RPMI8226 (cell line): ENCODE measurements around the gene PGAM2.

ENCODE experiments used
- DNase-seq: peaks from one replicate; pipeline ENCODE4 v3.0.0-alpha.2; 2015

PGAM2 gene

DNA sequence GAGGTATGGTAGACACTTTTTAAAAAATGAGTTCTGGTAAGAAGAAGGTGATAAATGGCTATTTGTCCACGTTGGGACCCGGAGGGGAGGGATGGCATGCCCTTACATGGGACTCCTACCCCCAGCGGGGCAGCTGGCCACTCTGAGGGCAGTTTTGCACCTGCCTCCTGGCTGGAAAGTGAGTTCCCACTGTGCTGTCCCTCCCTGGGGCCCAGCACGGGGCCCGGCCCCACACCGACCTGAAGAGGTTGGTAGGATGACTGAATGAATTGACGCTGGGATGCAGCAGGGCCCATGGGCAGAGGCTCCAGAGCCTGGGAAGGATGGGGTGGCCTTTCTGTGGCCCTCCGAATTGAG is 38.2 kb upstream of the PGAM2 start:
- no peak for DNase-seq

DNA sequence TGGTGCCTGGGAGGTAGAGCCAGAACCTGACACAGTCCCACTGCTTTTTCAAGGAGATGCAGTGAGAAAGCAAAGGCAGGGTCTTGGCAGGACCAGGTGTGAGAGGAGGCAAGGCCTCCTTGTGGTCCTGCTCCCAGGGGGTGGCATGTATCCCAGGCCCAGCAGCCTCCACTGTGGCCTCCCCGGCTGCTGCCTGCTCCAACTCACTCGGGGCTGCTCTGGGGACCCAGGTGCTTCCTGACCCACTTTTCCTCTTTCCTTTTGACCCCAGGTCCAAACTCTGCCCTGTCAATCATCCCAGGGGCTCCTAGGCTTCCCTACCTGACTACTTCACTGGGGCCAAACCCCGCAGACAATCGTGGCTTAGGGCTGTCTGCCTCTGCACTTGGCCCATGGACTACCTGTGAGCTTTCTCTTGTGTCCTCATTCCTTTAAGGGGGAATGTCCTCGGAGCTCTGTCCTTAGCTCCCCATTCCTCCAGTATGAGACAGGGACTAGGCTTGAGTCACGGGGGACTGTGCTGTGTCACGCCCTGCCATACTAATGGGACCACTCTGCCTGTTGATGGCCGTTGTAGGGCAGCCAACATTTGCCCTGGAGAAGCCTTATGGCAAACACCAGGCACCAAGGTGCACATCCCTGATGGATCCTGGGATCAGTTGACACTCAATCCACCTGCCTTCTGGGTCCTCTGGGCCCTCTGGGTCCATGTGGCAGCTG is 37.6 kb upstream of the PGAM2 start:
- DNase-seq, result no peak

DNA sequence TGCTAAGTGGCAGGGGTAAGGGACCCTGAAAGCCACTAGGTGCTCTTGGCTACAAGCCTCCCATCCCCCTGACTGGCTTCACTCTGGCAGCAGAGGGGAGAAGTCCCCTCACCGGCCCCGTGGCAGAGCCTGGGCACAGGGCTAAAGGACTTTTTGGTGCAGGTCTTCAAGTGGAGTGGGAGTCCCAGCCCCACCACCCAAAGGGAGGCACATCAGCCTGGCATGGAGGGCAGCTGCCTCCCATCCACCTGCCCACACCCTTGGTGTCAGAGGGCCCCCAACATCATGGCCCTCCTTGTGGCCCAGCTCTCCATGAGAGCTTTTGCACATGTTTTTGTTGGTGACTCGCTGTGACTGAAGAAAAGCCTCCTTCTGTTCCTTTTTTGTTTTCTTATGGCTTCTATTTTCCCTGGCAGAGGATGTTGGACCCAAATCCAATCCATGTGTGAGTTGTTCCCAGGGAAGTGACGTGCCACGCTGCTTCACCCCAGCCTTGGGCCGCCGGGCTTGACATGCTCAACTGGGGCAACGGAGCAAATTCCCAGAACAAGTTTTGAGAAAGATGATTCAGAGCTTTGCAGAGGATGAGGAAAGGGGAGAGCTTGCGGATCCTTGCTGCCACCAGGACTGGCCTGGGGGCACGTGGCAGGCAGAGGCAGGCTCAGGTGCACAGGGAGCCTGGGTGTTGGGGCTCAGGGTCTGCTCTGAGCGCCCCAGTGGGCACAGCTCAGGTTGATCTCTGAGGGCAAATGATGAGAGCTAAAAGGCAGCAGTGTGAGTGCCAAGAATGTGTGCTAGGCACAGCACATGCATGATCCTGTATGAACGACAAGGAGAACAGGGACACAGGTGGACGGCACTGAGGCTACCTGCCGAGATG is 36.8 kb upstream of the PGAM2 start:
- no peak for DNase-seq

DNA sequence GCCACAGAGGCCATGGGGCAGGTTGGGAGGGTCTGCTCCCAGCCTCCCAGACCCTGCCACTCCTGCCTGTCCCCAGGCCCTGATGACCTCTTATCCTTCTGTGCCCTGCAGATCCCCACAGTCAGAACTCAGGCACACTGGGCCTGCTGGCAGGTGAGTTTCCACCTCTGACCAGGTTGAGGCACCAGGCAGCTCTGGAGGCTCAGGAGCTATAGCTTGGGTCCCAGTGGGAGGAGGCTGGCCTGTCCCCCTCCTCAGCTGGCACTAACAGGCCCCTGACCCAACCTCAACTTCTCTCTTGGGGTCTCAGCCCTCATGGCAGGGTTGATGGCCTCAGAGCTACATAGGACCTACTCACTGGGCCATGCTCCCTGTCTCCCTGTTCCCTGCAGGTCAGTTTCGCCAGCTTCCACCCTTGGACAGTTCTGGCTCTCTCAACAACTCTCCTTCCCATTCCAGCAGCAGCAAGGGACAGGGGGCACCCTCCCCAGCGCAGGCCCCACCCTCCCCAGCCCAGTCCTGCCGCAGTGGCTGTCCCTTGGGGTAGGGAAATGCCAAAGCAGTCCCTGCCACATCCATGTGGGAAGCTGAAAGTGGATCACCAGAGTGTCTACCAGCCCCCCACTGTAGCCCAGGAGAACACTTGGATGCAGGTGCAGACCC is 36.1 kb upstream of the PGAM2 start:
- no peak for DNase-seq

DNA sequence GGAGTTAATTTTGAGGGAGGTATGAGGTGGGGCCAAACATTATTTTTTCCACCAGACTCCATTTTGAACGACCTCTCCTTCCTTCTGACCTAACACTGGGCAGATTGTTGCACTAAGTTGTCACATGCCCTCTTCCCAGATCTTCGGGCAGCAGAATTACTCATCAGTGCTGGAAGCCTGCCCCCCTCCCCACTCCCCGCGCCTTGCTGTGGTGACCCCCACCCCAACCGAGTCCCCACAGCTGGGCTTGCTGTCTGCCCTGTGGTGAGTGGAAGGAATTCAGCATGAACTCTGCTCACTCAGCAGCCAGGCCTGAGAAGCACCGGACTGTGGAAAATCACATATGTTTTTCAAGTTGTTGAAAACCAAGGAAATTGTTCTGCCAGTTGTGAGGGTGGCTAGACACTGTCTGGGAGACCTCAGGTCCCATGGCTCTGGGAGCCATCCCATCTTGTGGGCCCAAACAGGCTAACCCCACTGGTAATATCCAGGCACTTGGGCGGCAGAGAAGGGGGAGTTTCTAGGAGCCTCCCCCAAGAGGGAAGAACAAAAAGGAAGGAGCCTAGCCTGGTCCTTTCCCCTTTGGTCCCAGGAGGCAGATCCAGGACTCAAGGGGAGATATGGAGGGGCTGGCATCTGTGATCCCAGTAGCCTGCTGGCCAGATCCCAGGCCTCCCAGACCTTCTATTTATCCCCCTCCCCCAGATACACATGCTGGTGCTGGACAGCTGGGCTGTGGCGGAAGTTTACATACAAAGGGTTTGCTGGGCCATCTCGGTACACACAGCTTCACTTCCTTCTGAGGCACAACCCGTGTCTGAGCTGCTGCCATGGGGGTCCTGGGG is 35.3 kb upstream of the PGAM2 start:
- DNase-seq, result no peak

DNA sequence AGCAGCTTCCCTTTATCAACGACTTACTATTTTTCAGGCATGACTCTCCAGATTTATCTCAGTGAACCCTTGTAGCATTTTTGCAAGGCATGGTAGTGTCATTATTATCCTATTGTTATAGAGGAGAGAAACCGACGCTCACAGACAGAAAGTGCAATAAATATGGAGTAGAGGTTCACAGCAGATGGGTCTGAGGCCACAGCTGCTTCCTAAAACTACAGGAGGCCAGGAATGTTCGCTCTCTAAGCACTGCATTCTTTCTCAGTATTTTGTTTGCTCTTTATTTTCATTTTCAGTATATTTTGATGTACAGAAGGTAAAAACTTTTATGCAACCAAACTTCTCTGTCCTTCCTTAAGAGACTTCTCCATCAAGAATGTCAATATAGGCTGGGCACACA is 34.3 kb upstream of the PGAM2 start:
- no peak for DNase-seq

DNA sequence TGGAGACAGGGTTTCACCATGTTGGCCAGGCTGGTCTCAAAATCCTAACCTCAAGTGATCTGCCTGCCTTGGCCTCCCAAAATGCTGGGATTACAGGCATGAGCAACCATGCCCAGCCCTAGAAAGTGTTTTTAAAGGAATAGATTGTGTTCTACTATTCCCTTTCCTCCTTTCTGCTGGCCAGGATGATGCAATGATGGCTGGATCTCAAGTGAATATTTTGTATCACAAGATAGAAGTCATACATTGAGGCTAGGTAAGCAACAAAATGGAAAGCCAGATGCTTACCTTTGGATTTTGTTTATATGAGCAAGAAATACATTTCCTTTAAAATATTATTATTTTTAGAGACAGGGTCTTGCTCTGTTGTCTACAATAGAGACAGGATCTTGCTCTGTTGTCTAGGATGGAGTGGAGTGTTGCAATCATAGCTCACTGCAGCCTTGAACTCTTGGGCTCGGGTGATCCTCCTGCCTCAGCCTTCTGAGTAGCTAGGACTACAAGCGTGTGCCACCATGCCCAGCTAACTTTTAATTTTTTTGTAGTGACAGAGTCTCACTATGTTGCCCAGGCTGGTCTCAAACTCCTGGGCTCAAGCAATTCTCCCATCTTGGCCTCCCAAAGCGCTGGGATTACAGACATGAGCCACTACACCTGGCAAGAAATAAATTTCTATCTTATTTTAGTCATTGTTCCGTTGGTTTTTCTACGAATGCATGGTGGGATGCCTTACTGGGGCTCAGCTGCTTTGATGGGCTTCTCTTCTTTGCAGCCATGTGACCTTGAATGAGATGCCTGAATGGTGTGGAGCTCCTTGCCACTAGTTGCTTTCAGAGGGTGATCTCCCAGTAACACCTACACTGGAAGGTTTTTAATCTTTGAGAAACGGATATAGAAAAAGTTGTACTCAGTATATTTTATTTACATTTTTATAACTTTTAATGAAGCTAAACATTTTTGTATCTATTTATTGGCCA is 33.0 kb upstream of the PGAM2 start:
- no peak for DNase-seq

DNA sequence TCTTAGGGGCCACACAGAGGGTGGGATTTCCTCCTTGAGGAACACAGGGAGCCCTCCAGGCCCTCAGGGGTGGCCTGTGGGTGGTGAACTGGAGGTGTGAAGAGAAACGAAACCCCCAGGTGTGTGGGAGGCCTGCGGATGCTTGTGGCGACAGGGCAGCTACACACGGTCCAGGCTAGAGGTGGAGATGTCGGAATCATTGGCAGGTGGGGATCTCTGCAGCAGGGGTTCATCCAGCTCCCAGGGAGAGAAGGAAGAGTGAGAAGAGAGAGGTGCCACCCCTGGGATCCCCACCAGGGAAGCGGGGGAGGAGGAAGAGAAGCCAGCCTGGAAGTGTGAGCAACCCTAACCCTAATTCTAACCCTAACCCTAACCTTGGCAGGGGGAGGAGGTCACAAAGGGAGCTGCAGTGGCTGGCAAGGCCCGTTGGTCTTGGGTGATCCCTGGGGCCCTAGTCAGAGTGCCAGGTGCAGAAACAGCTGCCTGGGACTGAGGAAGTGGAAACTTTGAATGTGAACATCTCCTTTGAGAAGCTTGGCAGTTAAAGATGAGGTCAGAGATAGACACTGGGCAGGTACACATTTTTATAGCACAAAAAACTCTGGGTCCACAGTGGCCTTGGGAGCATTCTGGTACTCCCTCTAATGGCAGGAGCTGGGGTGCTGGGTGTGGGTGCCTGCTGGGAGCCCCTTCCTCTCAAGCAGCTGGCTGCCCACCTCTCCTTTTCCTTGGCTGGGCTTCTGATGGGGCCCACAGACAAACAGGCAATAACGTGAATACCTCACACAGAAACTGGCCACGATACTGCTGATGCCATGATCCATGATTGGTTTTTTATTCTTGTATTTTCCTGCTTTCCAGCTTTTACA is 31.9 kb upstream of the PGAM2 start:
- peak; percentile 96 for DNase-seq

DNA sequence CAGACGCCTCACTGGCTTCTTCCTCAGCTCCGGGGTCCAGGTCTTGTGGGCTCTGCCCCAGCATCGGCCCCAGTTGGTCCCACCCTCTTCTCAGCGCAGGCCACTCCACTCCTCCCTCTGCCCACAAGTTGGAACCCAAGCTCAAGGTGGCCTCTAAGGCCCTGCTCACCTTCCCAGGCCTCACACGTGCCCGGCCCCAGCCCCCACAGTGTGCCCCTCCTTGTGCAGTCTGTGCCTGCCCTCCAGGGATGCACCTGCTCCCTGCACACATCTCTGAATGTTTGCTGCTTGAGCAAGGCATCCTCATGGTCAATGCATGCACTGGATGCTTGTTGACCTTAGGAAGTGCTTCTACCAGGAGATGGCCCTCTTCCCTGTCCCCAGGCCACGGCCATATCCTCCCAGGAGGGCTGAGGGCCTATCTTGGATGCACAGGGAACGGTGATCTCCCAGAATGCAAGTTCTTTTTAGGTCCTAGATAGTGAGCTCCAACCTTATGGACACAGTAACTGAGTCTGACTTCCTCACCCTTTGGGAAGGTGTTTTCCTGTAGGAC is 31.0 kb upstream of the PGAM2 start:
- DNase-seq, result peak; percentile 85

DNA sequence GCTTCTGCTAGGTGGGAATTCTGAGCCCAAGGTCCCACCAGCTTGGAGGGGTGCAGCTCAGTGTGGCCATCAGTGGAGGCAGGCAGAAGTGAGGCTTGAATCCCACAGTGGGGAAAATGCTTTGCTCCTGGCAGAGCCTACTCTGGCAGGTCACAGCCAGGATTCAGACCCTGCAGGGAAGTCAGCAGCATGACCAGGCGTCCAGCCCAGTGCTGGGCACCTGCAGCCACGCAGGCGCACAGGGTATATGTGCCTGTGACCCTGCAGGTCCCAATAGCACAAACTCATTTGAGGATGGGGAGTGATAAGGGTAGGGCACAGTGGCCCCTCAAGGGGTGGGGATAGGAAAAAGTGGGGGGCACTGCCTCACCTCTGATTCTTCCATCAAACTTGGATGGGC is 30.4 kb upstream of the PGAM2 start:
- no peak for DNase-seq

DNA sequence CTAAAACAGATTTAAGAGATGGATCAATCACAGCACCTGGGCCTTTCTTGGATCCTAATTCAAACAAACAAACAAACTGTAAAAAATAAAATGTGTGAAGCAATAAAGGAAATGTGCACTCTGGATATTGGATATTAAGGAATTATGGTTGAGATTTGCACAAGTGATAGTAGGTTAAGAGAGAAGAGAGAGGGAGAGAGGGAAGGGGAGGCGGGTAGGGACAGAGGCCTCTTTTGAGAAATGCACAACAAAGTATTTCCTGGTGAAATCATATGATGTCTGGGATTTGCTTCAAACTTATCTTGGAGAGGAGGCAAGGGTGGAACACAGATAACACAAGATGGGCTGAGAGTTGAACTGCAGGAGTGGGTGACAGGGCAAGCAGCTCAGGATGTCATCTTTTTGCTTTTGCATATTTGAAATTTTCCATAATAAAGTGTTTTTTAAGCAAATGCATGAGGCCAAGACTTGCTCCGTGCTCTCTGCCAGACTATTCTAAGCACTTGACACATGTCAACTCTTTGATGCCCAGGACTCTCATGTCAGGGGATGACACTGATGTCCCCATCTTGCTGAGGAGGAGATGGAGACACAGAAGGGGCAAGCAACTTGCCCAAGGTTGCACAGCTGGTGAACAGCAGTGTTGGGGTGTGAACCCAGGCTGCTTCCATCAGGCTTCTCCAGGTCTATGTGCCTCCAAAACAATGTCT is 29.7 kb upstream of the PGAM2 start:
- DNase-seq, result no peak

DNA sequence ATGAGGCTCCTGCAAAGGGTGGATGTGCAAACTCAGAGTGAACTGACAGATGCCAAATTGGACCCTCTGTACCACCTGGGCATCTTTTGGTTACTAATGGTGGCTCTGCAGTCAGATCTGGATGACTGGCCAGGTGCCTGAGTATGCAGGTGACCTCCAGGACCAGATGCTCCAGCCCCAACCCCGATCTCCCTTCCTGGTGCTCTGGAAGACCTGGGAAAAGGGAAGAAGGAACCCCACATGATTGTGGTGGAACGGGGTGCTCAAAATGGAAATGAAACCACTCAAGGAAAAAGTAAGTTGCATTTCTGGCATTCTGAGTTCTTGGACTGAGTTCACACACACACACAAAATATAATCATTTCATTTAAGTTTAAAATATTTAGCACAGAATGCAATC is 29.0 kb upstream of the PGAM2 start:
- DNase-seq, result no peak

DNA sequence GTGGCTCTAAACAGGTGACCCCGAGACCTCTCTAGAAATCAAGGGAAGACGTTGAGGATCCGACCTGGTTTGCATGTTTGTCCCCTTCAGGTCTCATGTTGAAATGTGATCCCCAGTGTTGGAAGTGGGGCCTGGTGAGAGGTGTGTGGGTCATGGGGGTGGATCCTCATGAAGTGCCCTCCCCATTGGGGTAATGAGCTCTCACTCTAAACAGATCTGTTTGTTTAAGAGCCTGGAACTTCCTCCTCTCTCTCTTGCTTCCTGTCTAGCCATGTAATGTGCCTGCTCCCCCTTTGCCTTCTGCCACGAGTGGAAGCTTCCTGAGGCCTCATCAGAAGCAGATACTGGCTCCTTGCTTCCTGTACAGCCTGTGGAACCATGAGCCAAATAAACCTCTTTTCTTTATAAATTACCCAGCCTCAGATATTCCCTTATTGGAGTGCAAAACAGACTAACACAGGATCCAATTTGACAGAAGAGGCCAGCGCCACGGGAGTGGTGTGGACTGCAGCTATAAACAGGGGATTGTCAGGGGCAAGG is 27.8 kb upstream of the PGAM2 start:
- no peak for DNase-seq

DNA sequence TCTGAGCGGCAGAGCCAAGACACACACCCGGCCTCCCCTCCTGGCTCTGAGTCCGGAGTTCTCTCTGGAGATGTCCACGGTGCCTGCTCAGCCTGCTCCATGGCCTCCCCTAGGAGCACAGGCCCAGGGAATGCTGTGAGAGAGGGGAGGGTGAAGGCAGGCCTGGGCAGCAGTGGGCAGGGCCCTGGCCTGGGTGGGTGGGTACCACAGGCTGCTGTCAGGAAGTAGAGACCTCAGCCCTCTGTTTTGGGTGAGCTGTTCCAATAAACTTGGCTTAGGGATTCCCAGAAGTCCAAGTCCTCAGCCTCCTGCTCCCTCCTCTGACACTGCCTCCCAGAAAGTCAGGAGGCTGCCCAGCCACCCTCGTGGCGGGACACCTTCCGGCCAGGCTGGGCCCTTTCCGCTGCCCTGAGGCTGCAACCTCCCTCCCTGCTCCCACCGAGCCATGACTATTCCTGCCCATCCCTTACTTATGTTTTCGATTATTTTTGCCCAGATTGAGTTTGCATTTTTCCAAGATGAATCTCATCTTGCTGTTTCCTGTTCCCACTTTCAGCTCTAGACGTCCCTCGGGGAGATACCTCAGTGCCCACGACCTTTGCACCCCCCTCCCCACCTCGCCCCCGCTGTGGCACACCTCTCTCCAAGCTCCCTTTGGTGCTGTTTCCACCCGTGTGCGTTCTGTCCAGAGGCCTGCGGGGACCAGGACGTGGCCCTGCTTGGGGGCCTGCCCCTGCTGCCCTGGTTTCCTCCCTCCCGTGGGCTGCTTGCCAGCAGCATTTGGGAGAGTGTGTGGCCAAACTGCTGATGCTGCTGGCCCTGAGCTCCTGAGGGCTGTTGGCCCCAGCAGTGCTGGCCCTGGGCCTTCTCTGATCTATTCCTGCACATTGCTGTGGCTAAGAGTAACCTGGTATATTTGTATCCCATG is 22.8 kb upstream of the PGAM2 start:
- DNase-seq, result peak; percentile 81

DNA sequence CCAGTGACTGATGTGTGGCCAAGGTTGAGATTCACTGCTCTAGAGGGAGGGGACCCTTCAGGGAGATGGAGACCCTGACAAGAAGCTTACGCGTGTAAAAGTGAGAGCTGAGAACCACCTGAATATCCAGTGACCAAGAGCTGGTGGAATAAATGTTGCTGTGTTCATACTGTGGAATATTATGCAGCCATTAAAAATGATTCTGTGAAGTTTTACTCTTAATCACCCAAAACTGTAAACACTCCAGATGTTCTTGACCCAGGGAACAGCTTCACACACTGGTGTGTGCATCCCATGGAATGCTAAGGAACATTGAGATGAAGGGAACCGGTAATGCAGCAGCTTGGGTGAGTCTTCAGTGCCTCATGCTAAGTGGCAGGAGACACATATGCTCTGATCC is 21.3 kb upstream of the PGAM2 start:
- DNase-seq, result no peak

DNA sequence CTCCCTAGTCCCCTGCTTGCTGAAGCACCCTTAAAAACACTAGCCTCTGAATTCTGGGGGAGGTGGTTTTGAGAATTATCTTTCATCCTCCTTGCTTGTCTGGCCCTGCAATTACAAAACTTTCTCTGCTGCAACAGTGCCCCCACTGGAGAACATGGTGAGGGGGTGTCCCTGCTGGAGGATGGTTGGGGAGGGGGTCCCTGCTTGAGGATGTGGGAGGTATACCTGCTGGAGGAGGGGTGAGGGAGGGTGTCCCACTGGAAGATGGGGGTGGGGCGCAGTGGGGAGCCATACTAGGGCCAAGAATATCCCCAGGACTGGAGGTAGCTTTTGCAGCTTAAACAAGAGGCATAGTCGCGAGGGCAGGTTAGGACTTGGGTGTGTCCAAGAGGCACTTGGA is 20.2 kb upstream of the PGAM2 start:
- no peak for DNase-seq

DNA sequence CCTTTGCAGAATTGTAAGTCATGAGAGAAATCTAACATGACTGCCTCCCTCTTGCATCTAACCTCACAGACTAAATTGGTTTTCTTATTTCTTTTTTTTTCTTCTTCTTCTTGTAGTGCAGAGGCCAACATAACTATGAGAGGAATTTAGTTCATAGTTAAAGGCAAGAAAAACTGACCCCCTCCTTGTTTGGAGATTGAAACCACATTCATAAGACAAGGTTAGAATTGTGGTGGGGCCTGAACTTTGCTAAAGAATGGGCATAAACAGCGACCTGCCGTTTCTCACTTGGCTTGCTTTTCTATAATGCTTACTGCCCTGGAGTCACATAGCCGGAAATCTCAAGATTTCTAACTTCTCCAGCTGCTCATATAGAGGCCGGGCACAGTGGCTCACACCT is 19.3 kb upstream of the PGAM2 start:
- DNase-seq, result no peak

DNA sequence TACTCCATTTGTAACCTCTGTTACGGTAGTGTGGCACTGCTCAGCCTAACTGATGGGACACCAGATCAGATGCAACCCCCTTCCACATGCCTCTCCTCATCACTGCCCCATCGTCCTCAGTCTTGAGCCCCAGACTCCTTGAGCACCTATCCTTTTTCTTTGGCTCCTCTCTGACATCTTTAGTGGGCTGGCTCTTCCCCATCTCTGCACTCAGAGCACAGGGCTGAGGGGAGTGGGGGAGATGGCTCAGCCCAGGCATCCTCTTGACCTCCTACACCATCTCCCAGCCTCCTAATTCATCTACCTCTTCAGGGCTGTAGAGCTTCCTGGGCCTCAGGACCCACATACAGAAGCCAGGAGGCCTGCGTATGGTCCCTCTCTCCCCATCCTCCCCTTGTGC is 18.4 kb upstream of the PGAM2 start:
- DNase-seq, result no peak
